ENCODE measurements around the gene LRG1. TPM values are rescaled to one million over a fixed set of nuclear protein-coding genes. Genes with fewer than 3 reads are reported as not detected.

The LRG1 gene
- total RNA-seq, 1 donor from 2014 or later: 0.35 TPM

DNA sequence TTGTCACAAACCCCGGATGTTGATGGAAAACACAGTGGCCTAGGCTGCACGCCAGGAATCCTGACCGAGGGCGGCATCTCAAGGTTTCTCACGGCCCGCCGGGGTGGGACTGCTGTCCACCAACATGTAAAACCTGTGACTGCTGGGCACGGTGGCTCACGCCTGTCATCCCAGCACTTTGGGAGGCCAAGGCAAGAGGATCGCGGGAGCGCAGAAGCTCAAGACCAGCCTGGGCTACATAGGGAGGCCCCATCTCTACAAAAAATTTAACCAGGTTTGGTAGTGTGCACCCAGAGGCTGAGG is 32.7 kb downstream of the LRG1 start:
- TF ChIP-seq, protein P1, sequence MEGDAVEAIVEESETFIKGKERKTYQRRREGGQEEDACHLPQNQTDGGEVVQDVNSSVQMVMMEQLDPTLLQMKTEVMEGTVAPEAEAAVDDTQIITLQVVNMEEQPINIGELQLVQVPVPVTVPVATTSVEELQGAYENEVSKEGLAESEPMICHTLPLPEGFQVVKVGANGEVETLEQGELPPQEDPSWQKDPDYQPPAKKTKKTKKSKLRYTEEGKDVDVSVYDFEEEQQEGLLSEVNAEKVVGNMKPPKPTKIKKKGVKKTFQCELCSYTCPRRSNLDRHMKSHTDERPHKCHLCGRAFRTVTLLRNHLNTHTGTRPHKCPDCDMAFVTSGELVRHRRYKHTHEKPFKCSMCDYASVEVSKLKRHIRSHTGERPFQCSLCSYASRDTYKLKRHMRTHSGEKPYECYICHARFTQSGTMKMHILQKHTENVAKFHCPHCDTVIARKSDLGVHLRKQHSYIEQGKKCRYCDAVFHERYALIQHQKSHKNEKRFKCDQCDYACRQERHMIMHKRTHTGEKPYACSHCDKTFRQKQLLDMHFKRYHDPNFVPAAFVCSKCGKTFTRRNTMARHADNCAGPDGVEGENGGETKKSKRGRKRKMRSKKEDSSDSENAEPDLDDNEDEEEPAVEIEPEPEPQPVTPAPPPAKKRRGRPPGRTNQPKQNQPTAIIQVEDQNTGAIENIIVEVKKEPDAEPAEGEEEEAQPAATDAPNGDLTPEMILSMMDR (conservative IDR thresholded peaks at IDR 0.05; ENCODE audit: low read depth, low read length): no peak
- DNase-seq (ENCODE audit: low read depth): no peak
- no peak overlapping the region for H3K4me3 ChIP-seq (ENCODE audit: low read depth, low read length)

GRCh38 chr19:4506449-4507149 is 33.2 kb downstream of the LRG1 start:
- TF ChIP-seq, protein P1 (conservative IDR thresholded peaks at IDR 0.05; ENCODE audit: low read depth, low read length): no peak
- no peak overlapping the region for H3K4me3 ChIP-seq (ENCODE audit: low read depth, low read length)
- no peak for DNase-seq (ENCODE audit: low read depth)

DNA sequence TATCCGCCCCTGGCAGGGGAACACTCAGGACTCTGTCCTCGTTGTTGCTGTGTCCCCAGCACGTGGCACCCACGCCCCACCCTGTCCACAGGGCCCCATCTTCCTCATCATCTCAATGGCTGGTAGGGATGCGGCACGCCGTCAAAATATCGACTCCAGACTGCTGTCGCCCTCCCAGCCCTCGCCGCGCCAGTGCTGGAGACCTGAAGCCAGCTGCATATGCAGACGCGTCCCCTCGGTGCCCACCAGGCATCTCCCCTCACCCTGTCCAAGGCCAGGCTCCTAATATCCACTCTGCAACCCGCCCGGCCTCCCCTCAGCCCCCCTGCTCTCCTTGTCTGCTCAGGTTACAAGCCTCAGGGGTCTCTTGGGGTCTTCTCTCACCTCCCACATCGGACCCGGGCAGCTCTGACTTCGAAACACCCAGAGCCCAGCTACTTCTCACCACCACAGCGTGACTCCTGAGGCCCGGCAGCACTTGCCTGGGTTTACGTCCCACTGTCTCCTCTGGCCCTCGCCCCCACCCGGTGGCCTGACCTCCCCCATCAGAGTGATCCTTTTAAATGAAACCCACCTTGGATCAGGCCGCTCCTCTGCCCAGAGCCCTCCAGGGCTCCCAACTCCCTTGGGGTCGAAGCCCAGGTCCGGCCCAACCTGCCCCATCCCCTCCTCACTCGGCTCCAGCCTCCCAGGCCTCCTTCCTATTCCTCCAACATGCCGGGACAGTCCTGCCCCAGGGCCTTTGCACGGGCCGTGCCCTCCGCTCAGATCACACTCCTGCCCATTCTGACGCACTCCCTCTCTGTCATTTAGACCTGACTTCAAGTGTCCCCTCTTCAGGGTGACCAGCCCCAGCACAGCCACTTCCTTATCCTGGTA is 34.0 kb downstream of the LRG1 start:
- DNase-seq (ENCODE audit: low read depth): no peak
- no peak overlapping the region for H3K4me3 ChIP-seq (ENCODE audit: low read depth, low read length)
- TF ChIP-seq, protein P1 (conservative IDR thresholded peaks at IDR 0.05; ENCODE audit: low read depth, low read length): no peak

DNA sequence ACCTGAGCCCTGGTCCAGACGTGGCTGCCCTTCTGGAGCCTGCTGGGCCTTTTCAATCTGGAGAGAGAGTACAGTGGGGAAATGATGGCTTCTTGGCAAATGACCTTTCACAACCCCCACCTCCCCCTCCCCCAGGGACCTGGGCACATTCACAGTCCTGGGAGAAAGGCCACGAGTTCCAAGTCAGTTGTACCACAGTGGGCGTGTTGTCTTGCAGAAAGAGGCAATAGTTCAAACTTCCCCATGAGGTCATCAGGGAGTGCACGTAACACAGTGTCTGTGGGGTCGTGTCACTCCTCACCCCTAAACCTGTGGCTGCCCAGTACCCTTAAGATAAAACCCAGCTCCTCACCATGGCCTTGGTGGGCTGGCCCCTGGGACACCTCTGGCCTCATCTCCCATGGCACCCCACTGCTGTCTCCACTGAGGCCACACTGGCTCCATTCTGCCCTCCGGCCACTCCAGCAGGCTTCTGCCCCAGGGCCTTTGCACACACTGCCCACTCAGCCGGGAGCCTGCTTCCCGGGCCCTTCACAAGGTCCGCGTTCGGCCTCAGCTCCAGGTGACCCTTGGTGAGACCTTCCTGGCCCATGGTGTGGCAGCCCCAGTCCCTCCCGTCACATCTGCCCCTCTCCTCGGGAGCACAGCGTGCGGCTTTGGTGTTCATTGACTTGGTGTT is 34.8 kb downstream of the LRG1 start:
- TF ChIP-seq, protein P1 (conservative IDR thresholded peaks at IDR 0.05; ENCODE audit: low read depth, low read length): no peak
- no peak overlapping the region for H3K4me3 ChIP-seq (ENCODE audit: low read depth, low read length)
- DNase-seq (ENCODE audit: low read depth): no peak

DNA sequence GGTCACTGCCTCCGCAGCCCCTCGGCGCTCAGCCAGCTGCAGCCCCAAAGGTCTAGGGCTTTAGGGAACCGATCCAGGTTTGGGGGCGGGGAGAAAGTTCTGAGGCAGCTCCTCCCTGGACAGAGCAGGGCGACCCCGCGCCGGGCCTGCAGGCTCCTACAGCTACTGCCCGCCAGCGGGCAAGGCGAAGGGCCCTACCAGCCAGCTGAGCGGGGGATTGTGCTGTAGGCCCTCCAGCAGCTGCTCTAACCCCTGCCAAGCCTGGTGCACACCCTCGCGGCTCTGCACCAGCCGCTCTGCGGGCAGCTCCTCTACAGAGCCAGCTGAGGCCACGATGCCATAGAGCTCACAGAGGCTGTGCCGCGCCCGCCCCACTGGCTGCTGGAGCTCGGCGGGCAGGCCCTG is 35.5 kb downstream of the LRG1 start:
- H3K4me3 ChIP-seq (ENCODE audit: low read depth, low read length): no peak overlapping the region
- no peak for DNase-seq (ENCODE audit: low read depth)
- TF ChIP-seq, protein P1 (conservative IDR thresholded peaks at IDR 0.05; ENCODE audit: low read depth, low read length): no peak

- H3K4me3 ChIP-seq (ENCODE audit: low read depth, low read length): no peak overlapping the region
- TF ChIP-seq, protein P1 (conservative IDR thresholded peaks at IDR 0.05; ENCODE audit: low read depth, low read length): no peak
- DNase-seq (ENCODE audit: low read depth): no peak
These were observed 36.0 kb downstream of the LRG1 start for GRCh38 chr19:4503825-4504170.
